HepG2 (cell line): ENCODE results near the gene C2CD2. TPM values are rescaled to one million over a fixed set of nuclear protein-coding genes. Genes with fewer than 3 reads are reported as not detected.

ENCODE experiments used
- KLF15 ChIP-seq: sonication (generic); formaldehyde crosslinking; IDR thresholded peaks from 2 replicates; pipeline ENCODE4 v1.8.1; 2023; ENCODE audit warnings: borderline replicate concordance, mild to moderate bottlenecking, inconsistent platforms, missing genetic modification reagents, mixed read lengths
- NFE2 ChIP-seq: sonication (generic); formaldehyde crosslinking; IDR thresholded peaks from 2 replicates; pipeline ENCODE4 v1.4.0; 2020; ENCODE audit warnings: missing genetic modification reagents
- NR3C1 ChIP-seq: sonication (generic); formaldehyde crosslinking; IDR thresholded peaks from 2 replicates; pipeline ENCODE4 v1.4.0; 2020; ENCODE audit warnings: missing genetic modification reagents
- RFXAP ChIP-seq: sonication (generic); formaldehyde crosslinking; IDR thresholded peaks from 2 replicates; pipeline ENCODE4 v1.4.0; 2020; ENCODE audit warnings: missing genetic modification reagents, borderline replicate concordance
- TAF1 ChIP-seq: sonication (generic); formaldehyde crosslinking; IDR thresholded peaks from 2 replicates; pipeline ENCODE4 v1.4.0; 2020; ENCODE audit warnings: missing genetic modification reagents
- TRAFD1 ChIP-seq: sonication (generic); formaldehyde crosslinking; IDR thresholded peaks from 2 replicates; pipeline ENCODE4 v1.5.1; 2020; ENCODE audit warnings: missing genetic modification reagents, mild to moderate bottlenecking, borderline replicate concordance
- ZNF746 ChIP-seq: sonication (generic); formaldehyde crosslinking; IDR thresholded peaks from 2 replicates; pipeline ENCODE4 v1.8.0; 2022; ENCODE audit warnings: mild to moderate bottlenecking, missing genetic modification reagents
- polyA plus RNA-seq, 8 experiments: library from polyadenylated mRNA; depleted of rRNA in 3 of 8; stranded (reverse) in 7 of 8; unstranded in 1 of 8; fragments of >200 nt; fragmentation: Illumina TruSeq in 4 of 8; extraction: Trizol in 4 of 8; gene quantifications; 2 replicates each; pipeline versions ENCODE4 v1.2.1 to v1.2.3, GENCODE V29; 2011 to 2016; ENCODE audit warnings: low read depth in 4 of 8, missing spikeins in 1 of 8, mixed read lengths in 1 of 8; ENCODE audit not compliant: insufficient read depth in 1 of 8
- total RNA-seq, 5 experiments: library from RNA; depleted of rRNA; stranded (reverse); fragments of >200 nt; fragmentation: Illumina TruSeq; extraction: Trizol; gene quantifications; 2 replicates each; pipeline ENCODE4 v1.2.3, GENCODE V29; 2016; ENCODE audit warnings: low read depth in 1 of 5
- TF ChIP-seq, protein P1 (sequence below): sonication (generic); formaldehyde crosslinking; IDR thresholded peaks from 2 replicates; pipeline ENCODE4 v1.4.0; 2020; ENCODE audit warnings: missing genetic modification reagents, borderline replicate concordance
- TF ChIP-seq, protein P2 (sequence below): IDR thresholded peaks from 2 replicates; pipeline ENCODE4 v1.6.1; 2016; ENCODE audit warnings: mild to moderate bottlenecking
- TF ChIP-seq, protein P3 (sequence below): sonication (generic); formaldehyde crosslinking; IDR thresholded peaks from 2 replicates; pipeline ENCODE4 v1.9.0; 2021; ENCODE audit warnings: mild to moderate bottlenecking, missing genetic modification reagents

C2CD2 gene
- total and polyA plus RNA-seq, 2 of the 13 experiments (the other 11 are each of a cell fraction or from before 2014, with no cell fraction given): 12.5 to 19.7 TPM

DNA sequence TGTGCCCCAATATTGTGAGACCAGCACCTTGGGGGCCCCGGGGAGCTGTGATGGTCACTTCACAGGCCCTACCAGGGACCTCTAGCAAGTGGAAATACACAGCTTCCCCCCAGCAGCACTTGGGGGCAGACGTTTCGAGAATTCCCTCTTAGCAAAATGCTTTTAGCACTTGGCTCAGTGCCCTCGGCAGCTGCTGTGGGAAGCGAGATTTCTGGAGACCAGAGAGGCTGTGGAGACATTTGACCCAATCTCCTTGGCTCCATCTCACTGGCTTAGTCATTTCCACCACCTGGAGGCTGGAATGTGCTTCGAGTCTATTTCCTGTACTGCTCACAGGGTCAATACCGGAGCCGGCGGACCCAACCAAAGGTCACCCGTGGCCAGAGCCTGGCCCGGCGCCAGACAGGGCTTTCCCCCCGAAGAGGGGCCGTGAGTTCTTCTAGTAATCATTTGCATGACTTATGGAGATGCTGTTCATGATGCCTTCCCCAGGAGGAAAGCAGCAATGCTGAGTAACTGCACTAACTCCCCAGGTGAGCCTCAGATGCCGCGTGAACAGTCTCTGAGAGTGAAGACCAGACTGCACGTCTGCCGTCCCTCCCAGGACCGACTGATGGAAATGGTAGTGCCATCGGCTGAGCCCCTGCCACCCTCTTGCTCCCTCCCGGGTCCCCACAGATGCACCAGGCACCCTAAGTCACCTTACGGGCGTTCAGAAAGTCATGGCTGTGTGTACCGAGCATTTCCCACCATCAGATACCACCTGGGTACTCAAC, 4.4 kb upstream of the C2CD2 start (continued):
- TF ChIP-seq ZNF746 (CRISPR knock-in tag) (no peak), TRAFD1 (CRISPR knock-in tag) (no peak), KLF15 (CRISPR knock-in tag) (no peak), NR3C1 (CRISPR knock-in tag) (no peak), NFE2 (CRISPR knock-in tag) (no peak), TAF1 (CRISPR knock-in tag) (no peak), RFXAP (0 out of 2 replicates have a peak, but pooled peaks have one; percentile 44)
- TF ChIP-seq, protein P1, sequence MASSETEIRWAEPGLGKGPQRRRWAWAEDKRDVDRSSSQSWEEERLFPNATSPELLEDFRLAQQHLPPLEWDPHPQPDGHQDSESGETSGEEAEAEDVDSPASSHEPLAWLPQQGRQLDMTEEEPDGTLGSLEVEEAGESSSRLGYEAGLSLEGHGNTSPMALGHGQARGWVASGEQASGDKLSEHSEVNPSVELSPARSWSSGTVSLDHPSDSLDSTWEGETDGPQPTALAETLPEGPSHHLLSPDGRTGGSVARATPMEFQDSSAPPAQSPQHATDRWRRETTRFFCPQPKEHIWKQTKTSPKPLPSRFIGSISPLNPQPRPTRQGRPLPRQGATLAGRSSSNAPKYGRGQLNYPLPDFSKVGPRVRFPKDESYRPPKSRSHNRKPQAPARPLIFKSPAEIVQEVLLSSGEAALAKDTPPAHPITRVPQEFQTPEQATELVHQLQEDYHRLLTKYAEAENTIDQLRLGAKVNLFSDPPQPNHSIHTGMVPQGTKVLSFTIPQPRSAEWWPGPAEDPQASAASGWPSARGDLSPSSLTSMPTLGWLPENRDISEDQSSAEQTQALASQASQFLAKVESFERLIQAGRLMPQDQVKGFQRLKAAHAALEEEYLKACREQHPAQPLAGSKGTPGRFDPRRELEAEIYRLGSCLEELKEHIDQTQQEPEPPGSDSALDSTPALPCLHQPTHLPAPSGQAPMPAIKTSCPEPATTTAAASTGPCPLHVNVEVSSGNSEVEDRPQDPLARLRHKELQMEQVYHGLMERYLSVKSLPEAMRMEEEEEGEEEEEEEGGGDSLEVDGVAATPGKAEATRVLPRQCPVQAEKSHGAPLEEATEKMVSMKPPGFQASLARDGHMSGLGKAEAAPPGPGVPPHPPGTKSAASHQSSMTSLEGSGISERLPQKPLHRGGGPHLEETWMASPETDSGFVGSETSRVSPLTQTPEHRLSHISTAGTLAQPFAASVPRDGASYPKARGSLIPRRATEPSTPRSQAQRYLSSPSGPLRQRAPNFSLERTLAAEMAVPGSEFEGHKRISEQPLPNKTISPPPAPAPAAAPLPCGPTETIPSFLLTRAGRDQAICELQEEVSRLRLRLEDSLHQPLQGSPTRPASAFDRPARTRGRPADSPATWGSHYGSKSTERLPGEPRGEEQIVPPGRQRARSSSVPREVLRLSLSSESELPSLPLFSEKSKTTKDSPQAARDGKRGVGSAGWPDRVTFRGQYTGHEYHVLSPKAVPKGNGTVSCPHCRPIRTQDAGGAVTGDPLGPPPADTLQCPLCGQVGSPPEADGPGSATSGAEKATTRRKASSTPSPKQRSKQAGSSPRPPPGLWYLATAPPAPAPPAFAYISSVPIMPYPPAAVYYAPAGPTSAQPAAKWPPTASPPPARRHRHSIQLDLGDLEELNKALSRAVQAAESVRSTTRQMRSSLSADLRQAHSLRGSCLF (CRISPR knock-in tag): no peak
- TF ChIP-seq, protein P2, sequence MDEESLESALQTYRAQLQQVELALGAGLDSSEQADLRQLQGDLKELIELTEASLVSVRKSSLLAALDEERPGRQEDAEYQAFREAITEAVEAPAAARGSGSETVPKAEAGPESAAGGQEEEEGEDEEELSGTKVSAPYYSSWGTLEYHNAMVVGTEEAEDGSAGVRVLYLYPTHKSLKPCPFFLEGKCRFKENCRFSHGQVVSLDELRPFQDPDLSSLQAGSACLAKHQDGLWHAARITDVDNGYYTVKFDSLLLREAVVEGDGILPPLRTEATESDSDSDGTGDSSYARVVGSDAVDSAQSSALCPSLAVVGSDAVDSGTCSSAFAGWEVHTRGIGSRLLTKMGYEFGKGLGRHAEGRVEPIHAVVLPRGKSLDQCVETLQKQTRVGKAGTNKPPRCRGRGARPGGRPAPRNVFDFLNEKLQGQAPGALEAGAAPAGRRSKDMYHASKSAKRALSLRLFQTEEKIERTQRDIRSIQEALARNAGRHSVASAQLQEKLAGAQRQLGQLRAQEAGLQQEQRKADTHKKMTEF (CRISPR knock-in tag): peak; percentile 61
- TF ChIP-seq, protein P3, sequence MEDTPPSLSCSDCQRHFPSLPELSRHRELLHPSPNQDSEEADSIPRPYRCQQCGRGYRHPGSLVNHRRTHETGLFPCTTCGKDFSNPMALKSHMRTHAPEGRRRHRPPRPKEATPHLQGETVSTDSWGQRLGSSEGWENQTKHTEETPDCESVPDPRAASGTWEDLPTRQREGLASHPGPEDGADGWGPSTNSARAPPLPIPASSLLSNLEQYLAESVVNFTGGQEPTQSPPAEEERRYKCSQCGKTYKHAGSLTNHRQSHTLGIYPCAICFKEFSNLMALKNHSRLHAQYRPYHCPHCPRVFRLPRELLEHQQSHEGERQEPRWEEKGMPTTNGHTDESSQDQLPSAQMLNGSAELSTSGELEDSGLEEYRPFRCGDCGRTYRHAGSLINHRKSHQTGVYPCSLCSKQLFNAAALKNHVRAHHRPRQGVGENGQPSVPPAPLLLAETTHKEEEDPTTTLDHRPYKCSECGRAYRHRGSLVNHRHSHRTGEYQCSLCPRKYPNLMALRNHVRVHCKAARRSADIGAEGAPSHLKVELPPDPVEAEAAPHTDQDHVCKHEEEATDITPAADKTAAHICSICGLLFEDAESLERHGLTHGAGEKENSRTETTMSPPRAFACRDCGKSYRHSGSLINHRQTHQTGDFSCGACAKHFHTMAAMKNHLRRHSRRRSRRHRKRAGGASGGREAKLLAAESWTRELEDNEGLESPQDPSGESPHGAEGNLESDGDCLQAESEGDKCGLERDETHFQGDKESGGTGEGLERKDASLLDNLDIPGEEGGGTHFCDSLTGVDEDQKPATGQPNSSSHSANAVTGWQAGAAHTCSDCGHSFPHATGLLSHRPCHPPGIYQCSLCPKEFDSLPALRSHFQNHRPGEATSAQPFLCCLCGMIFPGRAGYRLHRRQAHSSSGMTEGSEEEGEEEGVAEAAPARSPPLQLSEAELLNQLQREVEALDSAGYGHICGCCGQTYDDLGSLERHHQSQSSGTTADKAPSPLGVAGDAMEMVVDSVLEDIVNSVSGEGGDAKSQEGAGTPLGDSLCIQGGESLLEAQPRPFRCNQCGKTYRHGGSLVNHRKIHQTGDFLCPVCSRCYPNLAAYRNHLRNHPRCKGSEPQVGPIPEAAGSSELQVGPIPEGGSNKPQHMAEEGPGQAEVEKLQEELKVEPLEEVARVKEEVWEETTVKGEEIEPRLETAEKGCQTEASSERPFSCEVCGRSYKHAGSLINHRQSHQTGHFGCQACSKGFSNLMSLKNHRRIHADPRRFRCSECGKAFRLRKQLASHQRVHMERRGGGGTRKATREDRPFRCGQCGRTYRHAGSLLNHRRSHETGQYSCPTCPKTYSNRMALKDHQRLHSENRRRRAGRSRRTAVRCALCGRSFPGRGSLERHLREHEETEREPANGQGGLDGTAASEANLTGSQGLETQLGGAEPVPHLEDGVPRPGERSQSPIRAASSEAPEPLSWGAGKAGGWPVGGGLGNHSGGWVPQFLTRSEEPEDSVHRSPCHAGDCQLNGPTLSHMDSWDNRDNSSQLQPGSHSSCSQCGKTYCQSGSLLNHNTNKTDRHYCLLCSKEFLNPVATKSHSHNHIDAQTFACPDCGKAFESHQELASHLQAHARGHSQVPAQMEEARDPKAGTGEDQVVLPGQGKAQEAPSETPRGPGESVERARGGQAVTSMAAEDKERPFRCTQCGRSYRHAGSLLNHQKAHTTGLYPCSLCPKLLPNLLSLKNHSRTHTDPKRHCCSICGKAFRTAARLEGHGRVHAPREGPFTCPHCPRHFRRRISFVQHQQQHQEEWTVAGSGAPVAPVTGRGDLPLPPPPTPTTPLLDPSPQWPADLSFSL: no peak
